CD4-positive, alpha-beta T cell treated with Interleukin-15 for 1 hour (primary cell): ENCODE results near the gene GHR.
"Not testable (repeated sequence)": the region's sequence is repeated elsewhere in the genome, so short reads cannot be mapped to it uniquely, and the experiment has no call there.

ENCODE experiments used
- DNase-seq: peaks from one replicate; pipeline ENCODE4 v3.0.0-alpha.2; 2020

Gene GHR

GRCh38 chr5:42655982-42656650, 232.9 kb downstream of the GHR start:
- no peak for DNase-seq

DNA sequence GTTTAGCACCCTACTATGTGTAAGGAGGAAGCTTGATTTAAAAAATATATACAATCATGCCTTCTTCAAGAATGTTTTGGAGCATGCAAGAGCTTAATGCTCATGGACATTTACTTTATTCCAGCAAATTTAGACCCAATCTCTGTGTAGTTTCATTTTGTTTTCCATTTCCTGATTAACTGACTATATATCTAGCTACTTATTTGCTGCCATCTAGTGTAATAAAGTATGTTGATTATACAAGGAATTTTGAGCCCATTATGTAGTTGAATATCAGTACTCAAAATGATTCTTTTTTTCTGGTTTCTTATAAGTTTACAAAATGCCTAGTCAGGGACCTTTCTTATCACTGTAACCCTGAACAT, 233.4 kb downstream of the GHR start:
- DNase-seq = no peak

GRCh38 chr5:42659869-42660268, 236.6 kb downstream of the GHR start:
- DNase-seq = not testable (repeated sequence)

DNA sequence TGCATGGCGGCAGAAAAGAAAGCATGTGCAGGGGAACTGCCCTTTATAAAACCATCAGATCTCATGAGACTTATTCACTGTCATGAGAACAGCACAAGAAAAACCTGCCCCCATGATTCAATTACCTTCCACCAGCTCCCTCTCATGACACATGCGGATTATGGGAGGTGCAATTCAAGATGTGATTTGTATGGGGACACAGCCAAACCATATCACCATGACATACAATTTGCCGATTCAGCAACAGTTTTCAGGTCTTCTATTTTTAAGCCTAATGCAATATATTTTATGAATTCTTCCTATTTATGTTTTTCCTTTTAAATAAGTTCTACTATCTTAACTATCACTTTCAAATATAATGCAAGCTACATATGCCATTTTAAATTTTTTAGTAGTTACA, 242.6 kb downstream of the GHR start:
- DNase-seq = no peak

GRCh38 chr5:42666869-42667268, 243.6 kb downstream of the GHR start:
- no peak for DNase-seq

GRCh38 chr5:42668254-42668653, 245.0 kb downstream of the GHR start:
- DNase-seq = no peak

DNA sequence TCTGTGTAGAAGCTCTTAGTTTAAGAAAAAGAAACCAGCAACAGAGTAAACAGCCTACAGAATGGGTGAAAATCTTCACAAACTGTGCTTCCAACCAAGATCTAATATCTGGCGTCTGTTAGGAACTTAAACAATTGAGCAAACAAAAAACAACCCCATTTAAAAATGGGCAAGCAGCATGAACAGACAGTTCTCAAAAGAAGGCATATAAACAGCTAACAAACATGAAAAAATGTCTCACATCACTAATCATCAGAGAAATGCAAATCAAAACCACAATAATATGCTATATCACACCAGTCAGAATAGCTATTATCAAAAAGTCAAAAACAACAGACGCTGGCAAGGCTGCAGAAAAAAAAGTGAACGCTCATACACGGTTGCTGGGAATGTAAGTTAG, 249.7 kb downstream of the GHR start:
- DNase-seq = no peak

DNA sequence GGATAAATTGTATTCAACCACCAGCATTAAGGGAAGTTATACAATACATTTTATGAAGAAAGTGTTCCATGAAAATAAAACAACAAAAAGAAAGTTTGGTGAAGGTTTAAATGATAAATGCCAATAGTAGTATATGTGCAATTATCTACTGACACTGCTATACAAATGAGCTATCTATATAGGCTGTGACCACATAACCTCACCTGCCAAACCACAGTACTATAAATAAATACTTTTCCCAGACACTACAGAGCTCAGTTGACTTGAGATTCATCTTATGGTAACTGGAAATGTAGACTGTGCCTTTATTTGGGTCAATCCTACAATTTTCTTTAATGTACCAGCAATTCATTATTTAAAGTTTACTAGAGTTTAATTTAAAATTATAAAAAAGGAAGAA, 252.4 kb downstream of the GHR start:
- DNase-seq = no peak

- no peak for DNase-seq
Observed at GRCh38 chr5:42676362-42676761, 253.1 kb downstream of the GHR start.

GRCh38 chr5:42677156-42677842, 254.1 kb downstream of the GHR start:
- no peak for DNase-seq

- no peak for DNase-seq
Observed at GRCh38 chr5:42680046-42680445, 256.8 kb downstream of the GHR start.

DNA sequence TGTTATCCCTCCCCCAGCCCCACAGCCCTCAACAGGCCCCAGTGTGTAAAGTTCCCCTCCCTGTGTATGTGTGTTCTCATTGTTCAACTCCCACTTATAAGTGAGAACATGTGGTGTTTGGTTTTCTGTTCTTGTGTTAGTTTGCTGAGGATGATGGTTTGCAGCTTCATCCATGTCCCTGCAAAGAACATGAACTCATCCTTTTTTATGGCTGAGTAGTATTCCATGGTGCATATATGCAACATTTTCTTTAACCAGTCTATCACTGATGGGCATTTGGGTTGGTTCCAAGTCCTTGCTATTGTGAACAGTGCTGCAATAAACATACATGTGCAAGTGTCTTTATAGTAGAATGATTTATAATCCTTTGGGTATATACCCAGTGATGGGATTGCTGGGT, 261.8 kb downstream of the GHR start:
- not testable (repeated sequence) for DNase-seq

GRCh38 chr5:42689391-42689790, 266.2 kb downstream of the GHR start:
- no peak for DNase-seq

- DNase-seq = no peak
Observed at GRCh38 chr5:42691413-42691937, 268.2 kb downstream of the GHR start.

DNA sequence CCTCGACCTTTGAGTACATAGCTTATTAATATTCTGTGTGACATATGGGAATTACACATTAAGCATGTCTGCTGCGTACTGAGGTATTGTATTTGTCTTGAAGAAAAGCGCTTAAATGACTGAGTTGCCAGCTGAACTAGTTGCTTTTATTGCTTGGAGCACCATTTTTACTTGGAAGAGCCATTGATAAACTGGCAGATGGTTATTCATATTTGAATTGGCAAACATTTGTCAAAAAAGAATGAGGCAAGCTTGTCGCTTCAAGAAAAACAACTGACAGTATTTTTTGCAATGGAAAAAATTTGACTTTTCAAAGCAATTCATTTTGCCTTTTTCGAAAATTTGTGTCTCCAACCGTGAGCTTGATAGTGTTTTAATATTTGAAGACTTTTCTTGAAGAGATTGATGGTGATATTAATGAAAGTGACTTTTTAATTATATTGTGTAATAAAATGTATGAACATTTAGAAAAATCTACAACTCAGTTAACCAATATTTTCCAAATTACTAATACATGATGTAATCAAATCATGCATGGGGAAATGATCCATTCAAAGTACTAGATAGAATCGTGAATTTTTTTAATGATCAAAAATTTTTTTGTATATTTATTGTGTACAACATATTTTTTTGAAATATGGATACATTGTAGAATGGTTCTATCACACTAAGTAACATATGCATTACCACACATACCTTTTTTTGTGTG, 278.3 kb downstream of the GHR start:
- DNase-seq = no peak

DNA sequence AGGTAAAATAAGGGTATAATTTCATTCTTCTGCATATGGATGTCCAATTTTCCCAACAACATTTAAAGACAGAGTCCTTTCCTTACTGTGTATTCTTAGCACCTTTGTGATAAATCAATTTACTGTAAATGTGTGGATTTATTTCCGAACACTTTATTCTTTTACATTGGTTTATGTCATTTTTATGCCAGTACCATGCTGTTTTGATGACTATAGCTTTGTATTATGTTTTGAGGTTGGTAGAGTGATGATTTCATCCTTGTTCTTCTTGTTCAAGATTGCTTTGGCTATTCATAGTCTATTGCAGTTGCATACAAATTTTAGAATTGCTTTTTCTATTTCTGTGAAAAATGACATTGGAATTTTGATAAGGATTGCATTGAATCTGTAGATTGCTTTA, 280.0 kb downstream of the GHR start:
- DNase-seq = no peak

DNA sequence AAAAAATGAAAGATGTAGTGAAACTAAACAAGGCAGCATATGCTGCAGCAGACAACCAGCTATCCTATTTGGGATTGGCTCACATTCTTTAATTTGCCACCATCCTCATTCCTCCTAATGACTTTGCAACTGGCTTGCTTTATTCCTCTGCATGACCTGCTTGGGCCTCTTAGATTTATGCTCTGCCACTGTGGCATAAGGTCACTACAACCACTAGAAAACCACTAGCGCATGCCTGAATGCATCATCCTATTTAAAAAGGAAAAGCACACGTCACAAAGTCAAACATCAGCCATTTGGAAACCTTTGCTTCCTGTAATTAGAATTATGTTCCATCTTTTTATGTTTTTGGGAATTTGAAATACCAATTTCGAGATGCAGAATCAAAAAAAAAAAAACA, 292.5 kb downstream of the GHR start:
- DNase-seq = no peak

- no peak for DNase-seq
Observed at GRCh38 chr5:42718591-42718990, 295.4 kb downstream of the GHR start.

- no peak for DNase-seq
Observed at GRCh38 chr5:42719034-42719433, 295.8 kb downstream of the GHR start.

DNA sequence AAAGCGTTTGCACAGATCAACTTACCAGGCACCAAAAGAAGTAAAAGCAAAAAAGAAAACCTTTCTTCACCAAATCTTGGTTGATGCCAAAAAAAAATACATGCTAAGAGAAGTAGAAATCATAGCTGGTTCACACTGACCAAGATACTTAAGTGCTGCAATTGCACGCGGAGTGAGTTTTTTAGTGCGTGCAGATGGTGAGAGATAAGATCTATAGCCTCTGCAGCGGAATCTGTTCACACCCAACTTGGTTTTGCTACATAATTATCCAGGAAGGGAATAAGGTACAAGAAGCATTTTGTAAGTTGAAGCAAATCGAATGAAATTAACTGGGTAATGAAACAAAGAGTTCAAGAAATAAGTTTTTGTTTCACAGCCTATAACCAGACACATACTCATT, 297.0 kb downstream of the GHR start:
- no peak for DNase-seq

DNA sequence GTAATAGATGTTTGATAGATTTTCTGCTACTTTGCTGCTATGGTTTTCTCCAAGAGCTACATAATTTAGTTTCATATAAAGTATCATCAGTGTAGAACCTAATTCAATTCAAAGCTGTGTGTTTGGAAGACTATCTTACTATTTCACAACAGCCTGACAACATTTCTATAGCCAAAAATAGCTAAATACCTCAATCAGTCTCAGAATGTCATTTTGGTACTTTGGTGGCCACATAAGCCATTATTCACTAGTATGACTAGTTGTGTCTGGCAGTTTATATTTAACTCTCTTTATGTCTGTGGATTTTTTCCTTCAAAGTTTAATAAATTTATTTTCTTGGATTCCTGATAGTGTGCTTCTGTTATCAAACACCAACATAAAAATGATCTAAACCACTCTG, 298.2 kb downstream of the GHR start:
- no peak for DNase-seq

DNA sequence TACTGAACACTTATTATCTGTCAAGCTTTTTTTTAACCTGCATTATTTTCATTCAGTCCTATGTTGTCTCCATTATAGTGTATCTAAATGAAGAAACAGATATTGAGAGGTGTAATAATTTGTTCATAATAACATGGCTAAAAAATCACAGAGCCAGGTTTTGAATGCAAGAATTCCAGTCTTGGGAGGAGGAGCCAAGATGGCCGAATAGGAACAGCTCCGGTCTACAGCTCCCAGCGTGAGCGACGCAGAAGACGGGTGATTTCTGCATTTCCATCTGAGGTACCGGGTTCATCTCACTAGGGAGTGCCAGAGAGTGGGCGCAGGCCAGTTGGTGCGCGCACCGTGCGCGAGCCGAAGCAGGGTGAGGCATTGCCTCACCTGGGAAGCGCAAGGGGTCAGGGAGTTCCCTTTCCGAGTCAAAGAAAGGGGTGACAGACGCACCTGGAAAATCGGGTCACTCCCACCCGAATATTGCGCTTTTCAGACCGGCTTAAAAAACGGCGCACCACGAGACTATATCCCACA, 311.4 kb downstream of the GHR start:
- not testable (repeated sequence) for DNase-seq

DNA sequence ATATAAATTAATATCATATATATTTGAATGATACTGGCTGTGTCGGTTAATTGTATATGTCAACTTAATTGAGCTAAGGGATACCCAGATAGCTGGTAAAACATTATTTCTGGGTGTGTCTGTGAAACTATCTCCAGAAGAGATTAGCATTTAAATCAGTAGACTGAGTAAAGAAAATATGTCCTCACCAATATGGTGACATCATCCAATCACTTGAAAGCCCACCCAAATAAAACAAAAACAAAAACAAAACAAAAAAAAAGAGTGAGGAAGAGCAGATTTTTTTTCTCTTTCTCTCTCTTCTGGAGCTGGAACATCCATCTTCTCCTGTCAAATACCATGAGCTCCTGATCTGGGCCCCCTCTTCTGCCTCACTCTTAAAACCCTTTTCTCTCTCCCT, 317.7 kb downstream of the GHR start:
- no peak for DNase-seq

- no peak for DNase-seq
Observed at GRCh38 chr5:42745426-42745825, 322.2 kb downstream of the GHR start.
